Neural cell (in vitro differentiated cells): ENCODE results near the gene FFAR2. TPM values are rescaled to one million over a fixed set of nuclear protein-coding genes. Genes with fewer than 3 reads are reported as not detected.
"Not testable (repeated sequence)": the region's sequence is repeated elsewhere in the genome, so short reads cannot be mapped to it uniquely, and the experiment has no call there.

Experiments used
- H2AFZ ChIP-seq: fragments of 200-600, 300-800 bp; sonication (generic), shearing (Covaris generic); 2 replicates; pipeline ENCODE4 v1.6.0; 2014; ENCODE audit warnings: low read depth, mild to moderate bottlenecking, antibody characterized with exemption, low read length, moderate library complexity
- H3F3A ChIP-seq: fragments of 200-600 bp; shearing (Covaris generic); 2 replicates; pipeline ENCODE4 v1.6.1; 2016; ENCODE audit warnings: mild to moderate bottlenecking, moderate library complexity, mixed read lengths, antibody characterized with exemption, low read length; ENCODE audit not compliant: insufficient read depth, poor library complexity, severe bottlenecking
- H3K27ac ChIP-seq: fragments of 200-600, 300-800 bp; sonication (generic), shearing (Covaris generic); 2 replicates; pipeline ENCODE4 v1.5.1; 2014; ENCODE audit warnings: mild to moderate bottlenecking, low read length, moderate library complexity
- H3K27me3 ChIP-seq: fragments of 300-800, 200-600 bp; sonication (generic), shearing (Covaris generic); 2 replicates; pipeline ENCODE4 v1.6.0; 2014; ENCODE audit warnings: mild to moderate bottlenecking, low read depth, low read length, moderate library complexity; ENCODE audit not compliant: insufficient read depth
- H3K36me3 ChIP-seq: fragments of 300-800, 200-600 bp; sonication (generic), shearing (Covaris generic); 2 replicates; pipeline ENCODE4 v1.5.1; 2014; ENCODE audit warnings: mild to moderate bottlenecking, antibody characterized with exemption, low read length, moderate library complexity; ENCODE audit not compliant: insufficient read depth
- H3K4me2 ChIP-seq: fragments of 300-800, 200-600 bp; sonication (generic), shearing (Covaris generic); 2 replicates; pipeline ENCODE4 v1.6.0; 2014; ENCODE audit warnings: mild to moderate bottlenecking, low read length
- H3K4me3 ChIP-seq: fragments of 300-800, 200-600 bp; sonication (generic), shearing (Covaris generic); 2 replicates; pipeline ENCODE4 v1.5.1; 2014; ENCODE audit warnings: mild to moderate bottlenecking, low read length, moderate library complexity
- H3K79me2 ChIP-seq: fragments of 200-600 bp; shearing (Covaris generic); replicated peaks from 2 replicates; pipeline ENCODE4 v1.6.0; 2014; ENCODE audit warnings: mild to moderate bottlenecking, low read length, moderate library complexity; ENCODE audit not compliant: insufficient read depth
- H3K9ac ChIP-seq: fragments of 300-800, 200-600 bp; sonication (generic), shearing (Covaris generic); 2 replicates; pipeline ENCODE4 v1.6.1; 2016; ENCODE audit warnings: mild to moderate bottlenecking, low read length, mixed read lengths
- H3K9me2 ChIP-seq: fragments of 200-600 bp; shearing (Covaris generic); 2 replicates; pipeline ENCODE4 v1.6.1; 2016; ENCODE audit warnings: mild to moderate bottlenecking, low read length, mixed read lengths; ENCODE audit not compliant: insufficient read depth
- H3K9me3 ChIP-seq: fragments of 200-600, 300-800 bp; sonication (generic), shearing (Covaris generic); 2 replicates; pipeline ENCODE4 v1.6.1; 2016; ENCODE audit warnings: mild to moderate bottlenecking, mixed run types, low read length, moderate library complexity, mixed read lengths
- H4K20me1 ChIP-seq: fragments of 200-600 bp; shearing (Covaris generic); 2 replicates; pipeline ENCODE4 v1.6.1; 2016; ENCODE audit warnings: mild to moderate bottlenecking, mixed run types; ENCODE audit not compliant: insufficient read depth
- EP300 ChIP-seq: fragments of 450-650 bp; conservative IDR thresholded peaks from 2 replicates; pipeline ENCODE4 v1.6.1; 2014; ENCODE audit warnings: antibody characterized with exemption, mild to moderate bottlenecking, moderate library complexity; ENCODE audit not compliant: poor library complexity, severe bottlenecking
- EZH2 ChIP-seq: fragments of 200-600, 300-800 bp; shearing (Covaris generic), sonication (generic); IDR thresholded peaks from 2 replicates; pipeline ENCODE4 v1.6.1; 2014; ENCODE audit warnings: antibody characterized with exemption, low read length, borderline replicate concordance, mild to moderate bottlenecking; ENCODE audit not compliant: insufficient read depth, poor library complexity, severe bottlenecking
- MXI1 ChIP-seq: fragments of 450-650 bp; conservative IDR thresholded peaks from 2 replicates; pipeline ENCODE4 v1.6.1; 2014; ENCODE audit warnings: antibody characterized with exemption, mild to moderate bottlenecking; ENCODE audit not compliant: poor library complexity, severe bottlenecking
- POLR2AphosphoS5 ChIP-seq: IDR thresholded peaks from 2 replicates; pipeline ENCODE4 v1.6.1; 2012
- RAD21 ChIP-seq: fragments of 450-650 bp; conservative IDR thresholded peaks from 2 replicates; pipeline ENCODE4 v1.6.1; 2014; ENCODE audit warnings: antibody characterized with exemption, mild to moderate bottlenecking, moderate library complexity
- SMC3 ChIP-seq: fragments of 450-650 bp; conservative IDR thresholded peaks from 2 replicates; pipeline ENCODE4 v1.6.1; 2014; ENCODE audit warnings: antibody characterized with exemption, mild to moderate bottlenecking, moderate library complexity; ENCODE audit not compliant: poor library complexity
- TAF1 ChIP-seq: IDR thresholded peaks from 2 replicates; pipeline ENCODE4 v1.6.1; 2012; ENCODE audit warnings: low read depth
- polyA plus RNA-seq: library from polyadenylated mRNA; depleted of rRNA; stranded (reverse); fragments of >200 nt; gene quantifications from 2 replicates; pipeline ENCODE4 v1.2.3, GENCODE V29; 2014
- TF ChIP-seq, protein P1 (sequence below): fragments of 450-650 bp; IDR thresholded peaks from 2 replicates; pipeline ENCODE4 v1.5.1; 2014; ENCODE audit warnings: antibody characterized with exemption, mild to moderate bottlenecking, moderate library complexity; ENCODE audit not compliant: poor library complexity, severe bottlenecking
- TF ChIP-seq, protein P2 (sequence below): IDR thresholded peaks from 2 replicates; pipeline ENCODE4 v1.6.1; 2012; ENCODE audit warnings: borderline replicate concordance

FFAR2 gene
- polyA plus RNA-seq, 1 donor from 2014 or later = not detected

DNA sequence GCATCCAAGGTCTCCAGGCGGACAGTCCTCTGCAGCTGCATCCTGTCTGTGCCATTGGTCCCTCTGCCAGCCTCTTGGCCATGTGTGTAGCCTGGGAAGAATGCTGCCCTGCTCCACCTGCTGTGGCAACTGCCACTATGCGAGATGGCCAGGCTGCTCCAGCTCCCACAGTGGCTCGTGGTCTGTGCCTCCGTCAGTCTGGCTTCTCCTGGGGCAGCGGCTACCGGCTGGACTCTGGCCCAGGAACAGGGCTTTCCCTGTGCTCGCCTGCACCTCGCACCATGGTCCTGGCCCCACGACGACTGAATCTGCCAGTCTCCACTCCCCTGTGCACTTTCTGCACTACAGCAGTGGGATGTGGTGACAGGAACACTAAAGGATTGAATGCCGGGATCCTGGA is 26.7 kb upstream of the FFAR2 start:
- no peaks in the 10 kb centered on the region for H3K27me3 ChIP-seq
- no peaks in the 10 kb centered on the region for H3K9me2 ChIP-seq
- H3K79me2 ChIP-seq = no peaks in the 10 kb centered on the region
- H3K9me3 ChIP-seq = no peaks in the 10 kb centered on the region
- H4K20me1 ChIP-seq = no peaks in the 10 kb centered on the region
- no peak overlapping the region for H3K27ac ChIP-seq
- H3K4me2 ChIP-seq = no peak overlapping the region
- H3K4me3 ChIP-seq = no peak overlapping the region
- H3F3A ChIP-seq = no peaks in the 10 kb centered on the region
- H3K9ac ChIP-seq = no peak overlapping the region
- H2AFZ ChIP-seq = no peak overlapping the region
- no peaks in the 10 kb centered on the region for H3K36me3 ChIP-seq
- no peak for TF ChIP-seq MXI1
- no peak for TF ChIP-seq EZH2
- TF ChIP-seq, protein P1, sequence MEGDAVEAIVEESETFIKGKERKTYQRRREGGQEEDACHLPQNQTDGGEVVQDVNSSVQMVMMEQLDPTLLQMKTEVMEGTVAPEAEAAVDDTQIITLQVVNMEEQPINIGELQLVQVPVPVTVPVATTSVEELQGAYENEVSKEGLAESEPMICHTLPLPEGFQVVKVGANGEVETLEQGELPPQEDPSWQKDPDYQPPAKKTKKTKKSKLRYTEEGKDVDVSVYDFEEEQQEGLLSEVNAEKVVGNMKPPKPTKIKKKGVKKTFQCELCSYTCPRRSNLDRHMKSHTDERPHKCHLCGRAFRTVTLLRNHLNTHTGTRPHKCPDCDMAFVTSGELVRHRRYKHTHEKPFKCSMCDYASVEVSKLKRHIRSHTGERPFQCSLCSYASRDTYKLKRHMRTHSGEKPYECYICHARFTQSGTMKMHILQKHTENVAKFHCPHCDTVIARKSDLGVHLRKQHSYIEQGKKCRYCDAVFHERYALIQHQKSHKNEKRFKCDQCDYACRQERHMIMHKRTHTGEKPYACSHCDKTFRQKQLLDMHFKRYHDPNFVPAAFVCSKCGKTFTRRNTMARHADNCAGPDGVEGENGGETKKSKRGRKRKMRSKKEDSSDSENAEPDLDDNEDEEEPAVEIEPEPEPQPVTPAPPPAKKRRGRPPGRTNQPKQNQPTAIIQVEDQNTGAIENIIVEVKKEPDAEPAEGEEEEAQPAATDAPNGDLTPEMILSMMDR = no peak
- no peak for TF ChIP-seq EP300
- no peak for TF ChIP-seq RAD21
- TF ChIP-seq, protein P2, sequence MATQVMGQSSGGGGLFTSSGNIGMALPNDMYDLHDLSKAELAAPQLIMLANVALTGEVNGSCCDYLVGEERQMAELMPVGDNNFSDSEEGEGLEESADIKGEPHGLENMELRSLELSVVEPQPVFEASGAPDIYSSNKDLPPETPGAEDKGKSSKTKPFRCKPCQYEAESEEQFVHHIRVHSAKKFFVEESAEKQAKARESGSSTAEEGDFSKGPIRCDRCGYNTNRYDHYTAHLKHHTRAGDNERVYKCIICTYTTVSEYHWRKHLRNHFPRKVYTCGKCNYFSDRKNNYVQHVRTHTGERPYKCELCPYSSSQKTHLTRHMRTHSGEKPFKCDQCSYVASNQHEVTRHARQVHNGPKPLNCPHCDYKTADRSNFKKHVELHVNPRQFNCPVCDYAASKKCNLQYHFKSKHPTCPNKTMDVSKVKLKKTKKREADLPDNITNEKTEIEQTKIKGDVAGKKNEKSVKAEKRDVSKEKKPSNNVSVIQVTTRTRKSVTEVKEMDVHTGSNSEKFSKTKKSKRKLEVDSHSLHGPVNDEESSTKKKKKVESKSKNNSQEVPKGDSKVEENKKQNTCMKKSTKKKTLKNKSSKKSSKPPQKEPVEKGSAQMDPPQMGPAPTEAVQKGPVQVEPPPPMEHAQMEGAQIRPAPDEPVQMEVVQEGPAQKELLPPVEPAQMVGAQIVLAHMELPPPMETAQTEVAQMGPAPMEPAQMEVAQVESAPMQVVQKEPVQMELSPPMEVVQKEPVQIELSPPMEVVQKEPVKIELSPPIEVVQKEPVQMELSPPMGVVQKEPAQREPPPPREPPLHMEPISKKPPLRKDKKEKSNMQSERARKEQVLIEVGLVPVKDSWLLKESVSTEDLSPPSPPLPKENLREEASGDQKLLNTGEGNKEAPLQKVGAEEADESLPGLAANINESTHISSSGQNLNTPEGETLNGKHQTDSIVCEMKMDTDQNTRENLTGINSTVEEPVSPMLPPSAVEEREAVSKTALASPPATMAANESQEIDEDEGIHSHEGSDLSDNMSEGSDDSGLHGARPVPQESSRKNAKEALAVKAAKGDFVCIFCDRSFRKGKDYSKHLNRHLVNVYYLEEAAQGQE = no peak
- TF ChIP-seq SMC3 = no peak
- no peak for TF ChIP-seq POLR2AphosphoS5
- TF ChIP-seq TAF1 = no peak

DNA sequence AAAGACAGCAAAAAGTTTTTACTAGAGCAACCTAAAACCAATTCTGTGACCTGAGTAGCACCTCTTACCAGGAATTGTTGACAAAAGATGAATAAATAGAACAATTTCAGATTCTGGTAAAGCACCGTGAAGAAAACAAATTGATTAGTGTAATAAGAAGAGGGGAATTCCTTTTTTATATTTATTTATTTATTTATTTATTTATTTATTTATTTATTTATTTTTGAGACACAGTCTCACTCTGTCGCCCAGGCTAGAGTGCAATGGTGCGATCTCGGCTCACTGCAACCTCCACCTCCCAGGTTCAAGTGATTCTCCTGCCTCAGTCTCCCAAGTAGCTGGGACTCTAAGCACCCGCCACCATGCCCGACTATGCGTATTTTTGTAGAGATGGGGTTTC is 24.7 kb upstream of the FFAR2 start:
- not testable (repeated sequence) for H3K9me2 ChIP-seq, H3K9me3 ChIP-seq, H3K27ac ChIP-seq, H3K4me3 ChIP-seq, H3K36me3 ChIP-seq, H3F3A ChIP-seq, H4K20me1 ChIP-seq, H2AFZ ChIP-seq, H3K4me2 ChIP-seq, H3K27me3 ChIP-seq, H3K79me2 ChIP-seq, H3K9ac ChIP-seq

DNA sequence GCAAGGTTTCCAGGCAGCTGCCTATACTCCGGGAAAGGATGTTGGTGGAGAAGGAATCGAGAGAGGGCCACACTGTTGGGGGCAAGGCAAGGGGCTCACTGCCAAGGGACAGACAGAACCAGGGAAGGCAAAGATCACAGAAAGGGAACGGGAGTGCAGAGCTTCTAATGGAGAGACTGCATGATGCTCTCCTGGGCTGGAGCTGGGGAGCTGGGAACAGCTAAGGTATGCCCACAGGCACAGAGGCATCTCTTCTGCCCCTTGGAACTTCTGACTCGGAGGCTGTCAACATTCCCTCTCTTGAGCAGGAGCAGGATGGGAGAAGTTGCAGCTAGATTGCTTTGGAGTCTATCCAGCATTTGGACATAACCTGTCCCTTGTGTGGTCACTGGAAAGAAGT is 22.4 kb upstream of the FFAR2 start:
- TF ChIP-seq SMC3 = no peak
- TF ChIP-seq TAF1 = no peak
- no peak for TF ChIP-seq EZH2
- TF ChIP-seq, protein P2 = no peak
- no peak for TF ChIP-seq MXI1
- TF ChIP-seq EP300 = no peak
- no peak for TF ChIP-seq POLR2AphosphoS5
- TF ChIP-seq RAD21 = no peak
- TF ChIP-seq, protein P1 = no peak
- Histone ChIP-seq H3K27ac (no peak overlapping the region), H4K20me1 (no peaks in the 10 kb centered on the region), H3K27me3 (no peaks in the 10 kb centered on the region), H3K79me2 (no peaks in the 10 kb centered on the region), H3K9me3 (peaks cover 2% of the 10 kb centered on the region), H3K4me3 (no peak overlapping the region), H3F3A (no peaks in the 10 kb centered on the region), H3K36me3 (no peaks in the 10 kb centered on the region), H3K9me2 (no peaks in the 10 kb centered on the region), H2AFZ (no peak overlapping the region), H3K9ac (no peak overlapping the region), H3K4me2 (no peak overlapping the region)
